ENCODE measurements around the gene STMND1.

Gene STMND1

GRCh38 chr6:17107863-17108262, 6.0 kb downstream of the STMND1 start:
- H3K4me1 Mint-ChIP-seq: no peaks in the 10 kb centered on the region
- H3K27ac Mint-ChIP-seq: no peak overlapping the region
- peaks cover 4% of the 10 kb centered on the region for H3K9me3 Mint-ChIP-seq
- ATAC-seq (ENCODE audit: low read depth) (no peak), DNase-seq (ENCODE audit: low spot score in 2 of 2) (no peak)
- H3K4me3 Mint-ChIP-seq: no peak overlapping the region
- peaks cover 2% of the 10 kb centered on the region for H3K36me3 Mint-ChIP-seq
- H3K27me3 Mint-ChIP-seq: peaks cover 7% of the 10 kb centered on the region

GRCh38 chr6:17115251-17116116, 13.6 kb downstream of the STMND1 start:
- ATAC-seq (ENCODE audit: low read depth) (no peak), DNase-seq (ENCODE audit: low spot score in 2 of 2) (no peak)
- no peaks in the 10 kb centered on the region for H3K36me3 Mint-ChIP-seq
- peaks cover 1% of the 10 kb centered on the region for H3K9me3 Mint-ChIP-seq
- H3K27ac Mint-ChIP-seq: no peak overlapping the region
- no peaks in the 10 kb centered on the region for H3K27me3 Mint-ChIP-seq
- no peak overlapping the region for H3K4me3 Mint-ChIP-seq
- H3K4me1 Mint-ChIP-seq: no peaks in the 10 kb centered on the region

GRCh38 chr6:17116117-17116440, 14.2 kb downstream of the STMND1 start:
- H3K36me3 Mint-ChIP-seq: no peaks in the 10 kb centered on the region
- DNase-seq (ENCODE audit: low spot score in 2 of 2): no peak
- no peak overlapping the region for H3K4me3 Mint-ChIP-seq
- no peak for ATAC-seq (ENCODE audit: low read depth)
- H3K27me3 Mint-ChIP-seq: no peaks in the 10 kb centered on the region
- H3K27ac Mint-ChIP-seq: no peak overlapping the region
- H3K9me3 Mint-ChIP-seq: peaks cover 1% of the 10 kb centered on the region
- H3K4me1 Mint-ChIP-seq: no peaks in the 10 kb centered on the region

GRCh38 chr6:17120019-17120418, 18.2 kb downstream of the STMND1 start:
- ATAC-seq (ENCODE audit: low read depth) (no peak), DNase-seq (ENCODE audit: low spot score in 2 of 2) (no peak)
- no peaks in the 10 kb centered on the region for H3K4me1 Mint-ChIP-seq
- no peaks in the 10 kb centered on the region for H3K27me3 Mint-ChIP-seq
- H3K27ac Mint-ChIP-seq: no peak overlapping the region
- peaks cover 1% of the 10 kb centered on the region for H3K9me3 Mint-ChIP-seq
- no peaks in the 10 kb centered on the region for H3K36me3 Mint-ChIP-seq
- H3K4me3 Mint-ChIP-seq: no peak overlapping the region

- Mint-ChIP-seq H3K4me3 (no peak overlapping the region), H3K27ac (no peak overlapping the region), H3K4me1 (no peaks in the 10 kb centered on the region), H3K36me3 (no peaks in the 10 kb centered on the region), H3K27me3 (no peaks in the 10 kb centered on the region), H3K9me3 (peaks cover under 1% of the 10 kb centered on the region)
- DNase-seq (ENCODE audit: low spot score in 2 of 2) (no peak), ATAC-seq (ENCODE audit: low read depth) (no peak)
These were observed 23.6 kb downstream of the STMND1 start for GRCh38 chr6:17125407-17125806.

GRCh38 chr6:17130786-17131185, 28.9 kb downstream of the STMND1 start:
- Mint-ChIP-seq H3K27ac (no peak overlapping the region), H3K27me3 (no peaks in the 10 kb centered on the region), H3K4me1 (no peaks in the 10 kb centered on the region), H3K9me3 (peaks cover 11% of the 10 kb centered on the region), H3K36me3 (no peaks in the 10 kb centered on the region), H3K4me3 (no peak overlapping the region)
- ATAC-seq (ENCODE audit: low read depth): no peak
- DNase-seq (ENCODE audit: low spot score in 2 of 2): no peak

GRCh38 chr6:17132967-17133366, 31.1 kb downstream of the STMND1 start:
- no peak for ATAC-seq (ENCODE audit: low read depth)
- H3K9me3 Mint-ChIP-seq: peaks cover 18% of the 10 kb centered on the region
- no peaks in the 10 kb centered on the region for H3K27me3 Mint-ChIP-seq
- no peaks in the 10 kb centered on the region for H3K36me3 Mint-ChIP-seq
- no peak overlapping the region for H3K27ac Mint-ChIP-seq
- no peaks in the 10 kb centered on the region for H3K4me1 Mint-ChIP-seq
- no peak for DNase-seq (ENCODE audit: low spot score in 2 of 2)
- no peak overlapping the region for H3K4me3 Mint-ChIP-seq

GRCh38 chr6:17138033-17138432, 36.2 kb downstream of the STMND1 start:
- H3K27me3 Mint-ChIP-seq: no peaks in the 10 kb centered on the region
- H3K4me3 Mint-ChIP-seq: no peak overlapping the region
- H3K36me3 Mint-ChIP-seq: no peaks in the 10 kb centered on the region
- H3K27ac Mint-ChIP-seq: no peak overlapping the region
- DNase-seq (ENCODE audit: low spot score in 2 of 2) (no peak), ATAC-seq (ENCODE audit: low read depth) (no peak)
- H3K9me3 Mint-ChIP-seq: peaks cover 24% of the 10 kb centered on the region
- H3K4me1 Mint-ChIP-seq: no peaks in the 10 kb centered on the region

- no peaks in the 10 kb centered on the region for H3K4me1 Mint-ChIP-seq
- H3K9me3 Mint-ChIP-seq: peaks cover 19% of the 10 kb centered on the region
- no peak overlapping the region for H3K27ac Mint-ChIP-seq
- no peaks in the 10 kb centered on the region for H3K27me3 Mint-ChIP-seq
- DNase-seq (ENCODE audit: low spot score in 2 of 2) (no peak), ATAC-seq (ENCODE audit: low read depth) (no peak)
- H3K4me3 Mint-ChIP-seq: no peak overlapping the region
- H3K36me3 Mint-ChIP-seq: no peaks in the 10 kb centered on the region
These were observed 42.2 kb downstream of the STMND1 start for GRCh38 chr6:17144016-17144415.

GRCh38 chr6:17149571-17149970, 47.7 kb downstream of the STMND1 start:
- DNase-seq (ENCODE audit: low spot score in 2 of 2) (no peak), ATAC-seq (ENCODE audit: low read depth) (no peak)
- H3K27me3 Mint-ChIP-seq: no peaks in the 10 kb centered on the region
- no peaks in the 10 kb centered on the region for H3K4me1 Mint-ChIP-seq
- H3K4me3 Mint-ChIP-seq: no peak overlapping the region
- H3K36me3 Mint-ChIP-seq: peaks cover 4% of the 10 kb centered on the region
- H3K27ac Mint-ChIP-seq: no peak overlapping the region
- H3K9me3 Mint-ChIP-seq: peaks cover 9% of the 10 kb centered on the region

GRCh38 chr6:17150096-17150495, 48.2 kb downstream of the STMND1 start:
- Mint-ChIP-seq H3K4me3 (no peak overlapping the region), H3K36me3 (peaks cover 4% of the 10 kb centered on the region), H3K4me1 (no peaks in the 10 kb centered on the region), H3K9me3 (peaks cover 9% of the 10 kb centered on the region), H3K27me3 (no peaks in the 10 kb centered on the region), H3K27ac (no peak overlapping the region)
- no peak for ATAC-seq (ENCODE audit: low read depth)
- DNase-seq (ENCODE audit: low spot score in 2 of 2): no peak

- Mint-ChIP-seq H3K27ac (no peak overlapping the region), H3K36me3 (peaks cover 4% of the 10 kb centered on the region), H3K4me1 (no peaks in the 10 kb centered on the region), H3K9me3 (peaks cover 4% of the 10 kb centered on the region), H3K27me3 (no peaks in the 10 kb centered on the region), H3K4me3 (no peak overlapping the region)
- ATAC-seq (ENCODE audit: low read depth) (no peak), DNase-seq (ENCODE audit: low spot score in 2 of 2) (no peak)
These were observed 50.0 kb downstream of the STMND1 start for GRCh38 chr6:17151888-17152287.

GRCh38 chr6:17152703-17153102, 50.9 kb downstream of the STMND1 start:
- Mint-ChIP-seq H3K9me3 (peaks cover 4% of the 10 kb centered on the region), H3K36me3 (peaks cover 4% of the 10 kb centered on the region), H3K4me1 (no peaks in the 10 kb centered on the region), H3K27me3 (no peaks in the 10 kb centered on the region), H3K4me3 (no peak overlapping the region), H3K27ac (no peak overlapping the region)
- DNase-seq (ENCODE audit: low spot score in 2 of 2) (no peak), ATAC-seq (ENCODE audit: low read depth) (no peak)

- Mint-ChIP-seq H3K4me1 (no peaks in the 10 kb centered on the region), H3K27ac (no peak overlapping the region), H3K36me3 (peaks cover 4% of the 10 kb centered on the region), H3K9me3 (peaks cover 4% of the 10 kb centered on the region), H3K4me3 (no peak overlapping the region), H3K27me3 (peaks cover 8% of the 10 kb centered on the region)
- peak; percentile 54 to 55 for DNase-seq (ENCODE audit: low spot score in 2 of 2)
- ATAC-seq (ENCODE audit: low read depth): peak; percentile 35
These were observed 54.5 kb downstream of the STMND1 start for GRCh38 chr6:17156112-17156921.

Measured in memory B cell (primary cell).